Nephron (organoid): ENCODE data around the gene ALX4.
A peak's percentile ranks its signal among the peaks of the same experiment; 100 is the strongest.

Experiments used
- H3K27ac Mint-ChIP-seq, 3 experiments: 2 replicates each; pipeline ENCODE4 v1.8.0; 2020; ENCODE audit warnings: mixed read lengths in 3 of 3, mild to moderate bottlenecking in 2 of 3, moderate library complexity in 1 of 3
- H3K27me3 Mint-ChIP-seq: 2 replicates; pipeline ENCODE4 v1.8.0; 2021; ENCODE audit warnings: low read depth, mild to moderate bottlenecking, moderate library complexity, mixed read lengths
- H3K36me3 Mint-ChIP-seq: 2 replicates; pipeline ENCODE4 v1.8.0; 2020; ENCODE audit warnings: low read depth, mixed read lengths
- H3K4me1 Mint-ChIP-seq: 2 replicates; pipeline ENCODE4 v1.8.0; 2020; ENCODE audit warnings: mixed read lengths
- H3K4me3 Mint-ChIP-seq, 3 experiments: 2 replicates each; pipeline ENCODE4 v1.8.0; 2020; ENCODE audit warnings: mild to moderate bottlenecking in 3 of 3, mixed read lengths in 3 of 3, moderate library complexity in 2 of 3
- H3K9me3 Mint-ChIP-seq: 2 replicates; pipeline ENCODE4 v1.8.0; 2020; ENCODE audit warnings: mixed read lengths
- TF ChIP-seq, protein P1 (sequence below), 3 experiments: fragments of 200-600 bp; sonication (generic); IDR thresholded peaks; one replicate each; pipeline ENCODE4 v1.5.0; 2021; ENCODE audit warnings: antibody characterized with exemption in 3 of 3; ENCODE audit not compliant: unreplicated experiment in 3 of 3

Gene ALX4

DNA sequence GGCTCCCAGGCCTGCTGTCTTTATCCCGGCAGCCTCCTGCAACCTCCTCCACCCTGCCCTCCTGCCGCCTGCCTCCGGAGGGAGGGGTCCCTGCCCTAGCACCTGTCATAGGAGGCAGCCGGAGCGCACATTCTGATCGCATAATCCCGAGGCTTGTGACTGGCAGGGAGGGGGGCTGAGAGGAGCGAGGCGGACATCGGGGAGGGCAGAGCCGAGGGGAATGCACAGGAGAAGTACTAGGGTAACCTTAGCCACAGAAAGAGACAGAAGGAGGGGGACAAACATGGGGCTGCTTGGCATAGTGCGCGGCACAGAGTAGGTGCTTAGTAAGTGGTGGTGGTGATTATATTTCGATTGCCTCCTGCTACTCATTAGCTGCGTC, 9.2 kb upstream of the ALX4 start:
- H3K36me3 Mint-ChIP-seq = no peaks in the 10 kb centered on the region
- H3K27ac Mint-ChIP-seq = no peak overlapping the region
- peaks cover 72% of the 10 kb centered on the region for H3K4me1 Mint-ChIP-seq
- no peaks in the 10 kb centered on the region for H3K9me3 Mint-ChIP-seq
- peak overlapping the region; percentile 54 to 63 (median 61) for H3K4me3 Mint-ChIP-seq
- TF ChIP-seq, protein P1, sequence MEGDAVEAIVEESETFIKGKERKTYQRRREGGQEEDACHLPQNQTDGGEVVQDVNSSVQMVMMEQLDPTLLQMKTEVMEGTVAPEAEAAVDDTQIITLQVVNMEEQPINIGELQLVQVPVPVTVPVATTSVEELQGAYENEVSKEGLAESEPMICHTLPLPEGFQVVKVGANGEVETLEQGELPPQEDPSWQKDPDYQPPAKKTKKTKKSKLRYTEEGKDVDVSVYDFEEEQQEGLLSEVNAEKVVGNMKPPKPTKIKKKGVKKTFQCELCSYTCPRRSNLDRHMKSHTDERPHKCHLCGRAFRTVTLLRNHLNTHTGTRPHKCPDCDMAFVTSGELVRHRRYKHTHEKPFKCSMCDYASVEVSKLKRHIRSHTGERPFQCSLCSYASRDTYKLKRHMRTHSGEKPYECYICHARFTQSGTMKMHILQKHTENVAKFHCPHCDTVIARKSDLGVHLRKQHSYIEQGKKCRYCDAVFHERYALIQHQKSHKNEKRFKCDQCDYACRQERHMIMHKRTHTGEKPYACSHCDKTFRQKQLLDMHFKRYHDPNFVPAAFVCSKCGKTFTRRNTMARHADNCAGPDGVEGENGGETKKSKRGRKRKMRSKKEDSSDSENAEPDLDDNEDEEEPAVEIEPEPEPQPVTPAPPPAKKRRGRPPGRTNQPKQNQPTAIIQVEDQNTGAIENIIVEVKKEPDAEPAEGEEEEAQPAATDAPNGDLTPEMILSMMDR (IDR thresholded peaks at IDR 0.05; ENCODE audit: unreplicated experiment in 3 of 3) = no peak
- peaks cover 100% of the 10 kb centered on the region for H3K27me3 Mint-ChIP-seq

GRCh38 chr11:44318369-44318768, 8.4 kb upstream of the ALX4 start:
- Mint-ChIP-seq H3K36me3 (no peaks in the 10 kb centered on the region), H3K4me3 (peak overlapping the region in 2 of 3 experiments; percentile 54 to 66), H3K27ac (no peak overlapping the region), H3K4me1 (peaks cover 74% of the 10 kb centered on the region), H3K27me3 (peaks cover 100% of the 10 kb centered on the region), H3K9me3 (no peaks in the 10 kb centered on the region)
- TF ChIP-seq, protein P1 (IDR thresholded peaks at IDR 0.05; ENCODE audit: unreplicated experiment in 3 of 3) = no peak

DNA sequence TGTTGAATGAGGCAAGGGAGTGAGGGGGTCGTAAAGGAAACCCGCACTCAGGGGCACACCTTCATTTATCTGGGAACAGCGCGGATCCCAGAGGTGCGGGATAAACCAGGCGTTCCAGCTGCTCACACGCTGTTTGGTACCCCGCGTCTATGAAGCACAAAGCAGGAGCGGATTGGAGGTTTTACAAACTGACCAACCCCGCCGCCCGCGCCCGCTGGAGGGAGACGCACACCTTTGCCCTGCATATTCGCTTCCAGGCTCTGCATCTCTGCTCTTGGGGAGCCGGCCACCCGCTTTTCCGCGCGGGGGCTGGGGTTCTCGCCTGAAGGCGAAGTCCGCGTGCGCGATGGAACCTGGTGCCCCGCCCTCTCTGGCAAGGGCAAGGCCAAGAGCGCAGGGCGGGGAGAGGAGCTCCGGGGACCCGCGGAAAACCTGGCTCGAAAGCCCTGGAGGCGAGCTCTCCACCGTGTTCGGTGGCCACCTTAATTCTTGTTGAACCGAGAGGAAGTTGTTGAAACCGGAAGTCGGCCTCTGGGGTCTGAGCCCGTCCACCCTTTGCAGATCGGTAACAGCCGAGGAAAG, 6.8 kb upstream of the ALX4 start:
- no peak overlapping the region for H3K27ac Mint-ChIP-seq
- H3K36me3 Mint-ChIP-seq = no peaks in the 10 kb centered on the region
- TF ChIP-seq, protein P1 (IDR thresholded peaks at IDR 0.05; ENCODE audit: unreplicated experiment in 3 of 3) = no peak
- H3K4me1 Mint-ChIP-seq = peaks cover 72% of the 10 kb centered on the region
- H3K27me3 Mint-ChIP-seq = peaks cover 100% of the 10 kb centered on the region
- peak overlapping the region; percentile 63 to 69 (median 68) for H3K4me3 Mint-ChIP-seq
- H3K9me3 Mint-ChIP-seq = no peaks in the 10 kb centered on the region

GRCh38 chr11:44315947-44316658, 6.2 kb upstream of the ALX4 start:
- TF ChIP-seq, protein P1 (IDR thresholded peaks at IDR 0.05; ENCODE audit: unreplicated experiment in 3 of 3) = no peak
- H3K4me1 Mint-ChIP-seq = peaks cover 67% of the 10 kb centered on the region
- peaks cover 100% of the 10 kb centered on the region for H3K27me3 Mint-ChIP-seq
- no peaks in the 10 kb centered on the region for H3K9me3 Mint-ChIP-seq
- H3K36me3 Mint-ChIP-seq = no peaks in the 10 kb centered on the region
- peak overlapping the region; percentile 63 to 74 (median 68) for H3K4me3 Mint-ChIP-seq
- no peak overlapping the region for H3K27ac Mint-ChIP-seq

DNA sequence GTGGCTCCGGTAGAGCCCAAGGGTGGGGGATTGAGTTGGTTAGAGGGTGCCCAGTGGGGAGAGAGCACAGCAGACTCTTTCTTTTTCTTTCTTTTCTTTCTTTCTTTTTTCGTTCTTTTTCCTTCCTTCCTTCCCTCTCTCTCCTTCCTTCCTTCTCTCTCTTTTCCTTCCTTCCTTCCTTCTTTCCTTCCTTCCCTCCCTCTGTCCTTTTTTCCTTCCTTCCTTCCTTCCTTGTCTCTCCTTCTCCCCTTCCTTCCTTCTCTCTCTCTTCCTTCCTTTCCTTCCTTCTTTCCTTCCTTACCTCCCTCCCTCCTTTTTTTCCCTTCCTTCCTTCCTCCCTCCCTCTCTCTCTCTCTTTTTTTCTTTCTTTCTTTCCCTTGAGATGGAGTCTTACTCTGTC, 4.8 kb upstream of the ALX4 start:
- TF ChIP-seq, protein P1 (IDR thresholded peaks at IDR 0.05; ENCODE audit: unreplicated experiment in 3 of 3) = no peak
- Mint-ChIP-seq H3K4me3 (no peak overlapping the region), H3K9me3 (no peaks in the 10 kb centered on the region), H3K4me1 (peaks cover 60% of the 10 kb centered on the region), H3K27me3 (peaks cover 100% of the 10 kb centered on the region), H3K27ac (no peak overlapping the region), H3K36me3 (no peaks in the 10 kb centered on the region)
